HG02973 (cell line): ENCODE data around the gene RIPK4.
"Not testable (repeated sequence)": the region's sequence is repeated elsewhere in the genome, so short reads cannot be mapped to it uniquely, and the experiment has no call there.

ENCODE experiments used
- ATAC-seq: cut with Tn5 transposase; IDR thresholded peaks from one replicate; pipeline ENCODE4 v1.9.1; 2021; ENCODE audit warnings: moderate library complexity; ENCODE audit not compliant: unreplicated experiment

Gene RIPK4

GRCh38 chr21:41796476-41797080 is 29.7 kb upstream of the RIPK4 start:
- ATAC-seq = no peak

- ATAC-seq = no peak
These were observed 28.9 kb upstream of the RIPK4 start for GRCh38 chr21:41795726-41796125.

GRCh38 chr21:41794600-41794999 is 27.7 kb upstream of the RIPK4 start:
- no peak for ATAC-seq

- no peak for ATAC-seq
These were observed 25.9 kb upstream of the RIPK4 start for GRCh38 chr21:41792711-41793110.

- no peak for ATAC-seq
These were observed 19.7 kb upstream of the RIPK4 start for GRCh38 chr21:41786509-41786987.

- ATAC-seq = not testable (repeated sequence)
These were observed 18.4 kb upstream of the RIPK4 start for GRCh38 chr21:41785262-41785661.

GRCh38 chr21:41784456-41785102 is 17.7 kb upstream of the RIPK4 start:
- no peak for ATAC-seq

GRCh38 chr21:41783476-41784180 is 16.8 kb upstream of the RIPK4 start:
- ATAC-seq = no peak

GRCh38 chr21:41781050-41781410 is 14.2 kb upstream of the RIPK4 start:
- ATAC-seq = no peak

- ATAC-seq = no peak
These were observed 13.6 kb upstream of the RIPK4 start for GRCh38 chr21:41780337-41781049.

- ATAC-seq = no peak
These were observed 12.8 kb upstream of the RIPK4 start for GRCh38 chr21:41779659-41780058.

GRCh38 chr21:41778930-41779600 is 12.2 kb upstream of the RIPK4 start:
- no peak for ATAC-seq

- no peak for ATAC-seq
These were observed 11.3 kb upstream of the RIPK4 start for GRCh38 chr21:41777951-41778815.

- no peak for ATAC-seq
These were observed 9.9 kb upstream of the RIPK4 start for GRCh38 chr21:41776778-41777177.

- no peak for ATAC-seq
These were observed 8.3 kb upstream of the RIPK4 start for GRCh38 chr21:41775149-41775472.

GRCh38 chr21:41774467-41775148 is 7.8 kb upstream of the RIPK4 start:
- ATAC-seq = no peak

GRCh38 chr21:41772351-41773080 is 5.7 kb upstream of the RIPK4 start:
- ATAC-seq = no peak

GRCh38 chr21:41771625-41771945 is 4.7 kb upstream of the RIPK4 start:
- ATAC-seq = no peak
